ENCODE data around the gene PACS1.

The PACS1 gene

DNA sequence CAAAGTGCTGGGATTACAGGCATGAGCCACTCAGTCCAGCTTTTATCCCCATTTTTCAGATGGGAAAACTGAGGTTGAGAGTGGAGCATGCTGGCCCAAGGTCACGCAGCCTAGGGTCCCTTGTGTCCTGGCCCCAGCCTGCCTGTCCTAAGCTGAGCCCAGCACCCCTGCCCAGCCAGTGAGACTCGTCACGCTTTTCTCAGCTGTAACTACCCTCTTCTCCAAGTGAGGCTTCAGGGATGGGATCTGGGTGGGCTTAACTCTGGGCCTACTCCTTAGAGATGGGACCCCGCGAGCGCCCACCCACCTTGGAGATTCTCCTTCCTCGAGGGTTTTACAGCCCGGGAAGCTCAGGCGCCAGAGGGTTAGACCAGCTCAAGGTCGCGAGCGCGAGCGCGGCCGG lies 221.2 kb downstream of the PACS1 start:
- peak in 3 of 14 donors; percentile 28 to 50 (median 29) for DNase-seq

DNA sequence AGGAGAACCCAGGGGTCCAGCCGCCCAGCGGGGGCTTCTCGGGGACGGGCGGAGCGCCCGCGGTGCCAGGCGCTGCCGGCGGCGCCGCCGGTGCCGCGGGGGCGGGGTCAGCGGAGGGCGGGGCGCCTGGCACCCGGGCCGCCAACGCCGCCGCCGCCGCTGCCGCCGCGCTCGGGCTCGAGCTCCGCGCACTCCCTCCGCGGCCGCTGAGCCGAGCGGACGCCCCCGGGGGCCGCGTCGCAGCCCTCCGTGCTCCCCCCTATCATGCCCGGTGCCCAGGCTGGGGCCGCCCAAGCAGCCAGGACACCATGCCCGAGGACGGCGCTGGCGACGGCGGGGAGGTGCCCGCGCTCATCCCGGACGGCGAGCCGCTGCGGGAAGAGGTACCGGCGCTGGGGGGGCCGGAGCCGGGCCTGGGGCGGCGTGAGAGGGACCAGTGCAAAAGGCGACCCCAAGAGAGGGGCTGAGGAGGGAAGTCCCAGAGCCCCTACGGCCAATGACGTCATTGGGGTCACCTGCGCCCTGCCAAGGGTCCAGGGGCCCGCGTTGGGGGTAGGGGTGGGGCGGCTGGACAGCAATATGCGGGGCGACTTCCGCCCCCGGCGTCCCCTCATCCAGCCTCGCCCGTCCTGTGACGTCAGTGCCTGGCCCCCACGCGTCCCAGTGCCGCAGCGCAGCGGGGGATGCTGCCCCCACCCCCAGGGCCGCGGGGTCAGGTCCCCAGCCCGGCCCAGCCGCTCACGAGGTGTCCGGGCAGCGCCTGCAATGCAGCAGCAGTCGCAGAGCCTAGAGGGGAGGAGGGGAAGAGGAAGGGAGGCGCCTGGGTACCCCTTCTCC lies 221.9 kb downstream of the PACS1 start, which contains the start of gene TMEM151A:
Gene TMEM151A (plus strand): TSS at position 189 of the 837 bp plus-strand sequence. CDS start 120 bp downstream, at position 309.
- DNase-seq = peak in 5 of 14 donors; percentile 19 to 62 (median 35)

GRCh38 chr11:66292543-66293332 lies 222.7 kb downstream of the PACS1 start:
- peak in 1 of 14 donors; percentile 34 for DNase-seq

DNA sequence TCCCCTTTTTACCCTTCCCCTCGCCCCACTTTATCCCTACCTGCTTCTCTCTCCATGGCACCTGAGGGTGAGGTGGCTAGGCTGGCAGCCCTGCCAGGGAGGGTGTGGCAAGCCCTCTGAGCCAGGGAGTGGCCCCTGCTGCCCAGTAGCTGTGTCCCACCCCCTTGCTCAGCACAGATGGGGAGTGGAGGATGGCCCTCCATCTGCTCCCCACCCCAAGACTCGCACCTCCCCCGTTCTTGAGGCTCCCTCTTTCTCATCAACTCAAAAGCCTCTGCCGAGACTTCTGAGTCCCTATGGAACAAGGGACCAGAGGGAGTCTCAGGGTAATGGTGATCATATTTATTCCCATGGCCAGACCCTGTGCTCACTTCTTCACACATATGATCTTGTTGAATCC lies 223.3 kb downstream of the PACS1 start:
- DNase-seq = no peak

DNA sequence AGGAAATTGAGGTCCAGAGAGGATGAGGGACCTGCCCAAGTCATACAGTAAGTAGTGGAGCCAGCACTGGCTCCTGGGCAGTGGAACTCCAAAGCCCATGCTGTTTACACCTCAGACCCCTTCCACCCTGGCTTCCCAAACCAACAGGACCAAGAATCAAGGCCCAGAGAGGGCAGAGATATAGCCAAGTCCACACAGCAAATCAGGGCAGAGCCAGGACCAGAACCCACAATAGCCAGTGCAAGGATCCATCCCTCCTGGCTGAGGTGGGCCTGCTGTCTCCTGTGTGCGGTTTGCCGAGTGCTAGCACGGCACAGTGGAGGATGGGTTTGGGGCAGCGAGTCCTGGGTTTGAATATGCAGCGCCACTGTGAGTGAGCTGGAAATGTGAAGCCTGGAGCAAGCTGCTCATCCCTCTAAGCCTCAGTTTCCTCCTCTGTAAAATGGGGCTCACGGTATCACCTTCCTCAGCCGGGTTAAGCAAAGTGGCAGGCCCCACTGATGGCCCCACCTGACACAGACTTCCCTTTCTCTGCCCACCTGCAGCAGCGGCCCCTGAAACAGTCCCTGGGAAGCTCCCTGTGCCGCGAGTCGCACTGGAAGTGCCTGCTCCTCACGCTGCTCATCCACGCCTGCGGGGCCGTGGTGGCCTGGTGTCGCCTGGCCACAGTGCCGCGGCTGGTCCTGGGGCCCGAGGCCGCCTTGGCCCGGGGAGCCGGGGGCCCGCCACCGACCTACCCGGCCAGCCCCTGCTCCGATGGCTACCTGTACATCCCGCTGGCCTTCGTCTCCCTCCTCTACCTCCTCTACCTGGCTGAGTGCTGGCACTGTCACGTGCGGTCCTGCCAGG lies 223.9 kb downstream of the PACS1 start:
- DNase-seq = no peak
